C4-2B (cell line): ENCODE measurements around the gene TBX10.

Experiments used
- ZFX ChIP-seq: fragments of 450-650 bp; IDR thresholded peaks from 2 replicates; pipeline ENCODE4 v1.6.1; 2017
- TF ChIP-seq, protein P1 (sequence below): fragments of 450-650 bp; conservative IDR thresholded peaks from 2 replicates; pipeline ENCODE4 v1.5.1; 2017; ENCODE audit warnings: mild to moderate bottlenecking

DNA sequence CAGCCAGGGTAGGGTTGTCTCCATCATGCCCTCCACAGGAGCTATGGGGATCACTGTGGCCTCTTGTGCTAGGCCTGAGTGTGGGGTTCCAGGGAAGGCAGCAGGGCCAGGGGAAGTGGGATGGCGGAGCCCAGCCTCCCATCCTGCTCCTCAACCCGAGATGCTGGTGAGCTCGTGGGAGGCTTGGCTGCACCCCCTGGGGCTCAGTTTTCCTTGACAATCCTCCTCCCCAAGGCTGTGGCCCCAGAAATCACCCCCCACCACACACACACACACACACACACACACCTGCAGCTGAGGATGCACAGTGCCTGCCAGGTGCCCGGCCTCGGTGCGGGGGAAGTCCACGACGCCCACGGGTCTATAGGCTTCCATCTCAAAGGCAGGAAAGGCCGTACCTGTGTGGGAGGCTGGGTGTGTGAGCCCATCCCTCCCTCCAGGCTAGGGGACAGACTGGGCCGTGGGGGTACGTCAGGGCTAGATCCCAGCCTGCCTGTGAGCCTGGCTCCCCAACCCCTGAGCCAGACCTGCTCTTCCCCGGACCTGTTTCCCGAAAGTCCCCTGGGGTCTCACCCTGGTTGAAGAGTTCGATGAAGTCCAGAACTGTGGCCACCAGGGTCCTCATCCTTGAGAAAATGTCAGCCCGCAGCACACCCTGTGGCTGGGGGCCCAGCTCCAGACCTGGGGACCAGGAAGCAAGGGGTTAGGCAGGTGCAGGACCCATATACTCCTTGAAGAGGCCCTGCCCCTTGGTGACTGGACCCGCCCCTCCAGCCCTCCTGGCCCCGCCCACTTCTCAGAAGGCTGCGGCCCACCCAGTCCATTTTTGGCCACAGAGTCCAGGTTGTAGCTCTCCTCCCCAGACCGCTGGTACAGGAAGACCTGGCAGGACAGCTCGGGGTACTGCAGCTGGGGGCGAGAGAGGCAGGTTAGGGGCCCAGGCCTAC is 5.2 kb upstream of the TBX10 start:
- TF ChIP-seq, protein P1, sequence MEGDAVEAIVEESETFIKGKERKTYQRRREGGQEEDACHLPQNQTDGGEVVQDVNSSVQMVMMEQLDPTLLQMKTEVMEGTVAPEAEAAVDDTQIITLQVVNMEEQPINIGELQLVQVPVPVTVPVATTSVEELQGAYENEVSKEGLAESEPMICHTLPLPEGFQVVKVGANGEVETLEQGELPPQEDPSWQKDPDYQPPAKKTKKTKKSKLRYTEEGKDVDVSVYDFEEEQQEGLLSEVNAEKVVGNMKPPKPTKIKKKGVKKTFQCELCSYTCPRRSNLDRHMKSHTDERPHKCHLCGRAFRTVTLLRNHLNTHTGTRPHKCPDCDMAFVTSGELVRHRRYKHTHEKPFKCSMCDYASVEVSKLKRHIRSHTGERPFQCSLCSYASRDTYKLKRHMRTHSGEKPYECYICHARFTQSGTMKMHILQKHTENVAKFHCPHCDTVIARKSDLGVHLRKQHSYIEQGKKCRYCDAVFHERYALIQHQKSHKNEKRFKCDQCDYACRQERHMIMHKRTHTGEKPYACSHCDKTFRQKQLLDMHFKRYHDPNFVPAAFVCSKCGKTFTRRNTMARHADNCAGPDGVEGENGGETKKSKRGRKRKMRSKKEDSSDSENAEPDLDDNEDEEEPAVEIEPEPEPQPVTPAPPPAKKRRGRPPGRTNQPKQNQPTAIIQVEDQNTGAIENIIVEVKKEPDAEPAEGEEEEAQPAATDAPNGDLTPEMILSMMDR: no peak
- TF ChIP-seq ZFX: no peak
